Measurements from ENCODE around the gene ALX3. TPM values are rescaled to one million over a fixed set of nuclear protein-coding genes. Genes with fewer than 3 reads are reported as not detected.
"Not testable (repeated sequence)": the region's sequence is repeated elsewhere in the genome, so short reads cannot be mapped to it uniquely, and the experiment has no call there.

ALX3 gene
- total RNA-seq, 2 donors from 2014 or later: not detected

DNA sequence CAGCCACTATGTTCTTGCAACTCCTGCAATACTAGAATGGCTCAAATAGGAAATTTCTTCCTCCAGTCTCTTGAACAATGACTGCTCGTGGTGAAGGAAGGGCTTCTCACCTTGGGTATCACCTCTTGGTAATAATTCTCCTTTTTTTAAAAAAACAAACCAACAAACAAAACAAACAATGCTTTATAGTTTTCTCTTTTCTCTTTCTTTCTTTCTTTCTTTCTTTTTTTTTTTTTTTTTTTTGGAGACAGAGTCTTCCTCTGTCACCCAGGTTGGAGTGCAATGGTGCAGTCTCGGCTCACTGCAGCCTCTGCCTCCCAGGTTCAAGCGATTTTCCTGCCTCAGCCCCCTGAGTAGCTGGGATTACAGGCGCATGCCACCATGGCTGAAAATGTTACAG is 39.8 kb downstream of the ALX3 start:
- peak overlapping the region; percentile 89 for H3K4me3 Mint-ChIP-seq
- H3K27ac Mint-ChIP-seq: peak overlapping the region; percentile 95
- ATAC-seq (replicated peaks); H3K36me3 Mint-ChIP-seq (ENCODE audit: low read depth); H3K27me3 Mint-ChIP-seq; H3K9me3 Mint-ChIP-seq: not testable (repeated sequence)
- peaks cover 30% of the 10 kb centered on the region for H3K4me1 Mint-ChIP-seq

DNA sequence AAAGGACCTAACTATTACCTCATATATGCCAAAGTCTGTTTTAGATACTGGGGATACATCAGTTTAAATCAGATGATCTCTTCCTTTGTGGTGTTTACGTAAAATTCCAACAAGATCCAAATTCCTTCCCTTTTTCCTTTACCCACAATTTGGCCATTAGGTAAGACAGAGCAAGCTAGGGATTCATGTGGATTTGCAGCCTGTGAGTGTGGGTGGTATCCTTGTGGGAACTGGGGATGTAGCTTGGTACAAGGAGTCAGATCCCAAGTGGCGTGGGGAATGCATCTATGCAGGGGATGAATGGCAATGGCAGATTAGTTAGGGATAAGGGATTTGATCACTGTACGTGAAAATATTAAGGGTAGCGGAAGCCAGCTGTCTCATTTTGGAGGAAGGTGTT is 45.9 kb downstream of the ALX3 start:
- Mint-ChIP-seq H3K27me3 (no peaks in the 10 kb centered on the region), H3K9me3 (no peaks in the 10 kb centered on the region), H3K36me3 (ENCODE audit: low read depth) (peaks cover 56% of the 10 kb centered on the region), H3K4me3 (no peak overlapping the region), H3K27ac (no peak overlapping the region), H3K4me1 (no peaks in the 10 kb centered on the region)
- ATAC-seq (replicated peaks): no peak

DNA sequence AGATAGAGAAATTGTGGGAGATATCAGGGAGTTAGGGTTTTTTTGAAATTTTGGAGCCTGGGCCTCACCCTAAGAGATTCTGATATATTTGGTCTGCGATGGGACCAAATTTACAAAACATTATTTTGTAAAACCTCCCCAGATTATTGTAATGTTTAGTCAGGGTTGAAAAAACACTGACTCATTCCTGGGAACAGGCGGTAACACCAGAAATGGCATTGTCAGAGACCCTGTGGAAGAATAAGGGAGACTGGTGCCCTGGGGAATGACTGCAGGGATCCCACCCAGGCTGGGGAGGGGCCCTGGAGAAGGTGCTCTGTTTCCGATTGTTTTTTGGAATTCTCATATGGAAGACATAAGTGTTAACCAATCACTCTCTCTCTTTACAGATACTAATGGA is 49.2 kb downstream of the ALX3 start:
- ATAC-seq (replicated peaks): no peak
- Mint-ChIP-seq H3K4me3 (no peak overlapping the region), H3K36me3 (ENCODE audit: low read depth) (peaks cover 89% of the 10 kb centered on the region)

DNA sequence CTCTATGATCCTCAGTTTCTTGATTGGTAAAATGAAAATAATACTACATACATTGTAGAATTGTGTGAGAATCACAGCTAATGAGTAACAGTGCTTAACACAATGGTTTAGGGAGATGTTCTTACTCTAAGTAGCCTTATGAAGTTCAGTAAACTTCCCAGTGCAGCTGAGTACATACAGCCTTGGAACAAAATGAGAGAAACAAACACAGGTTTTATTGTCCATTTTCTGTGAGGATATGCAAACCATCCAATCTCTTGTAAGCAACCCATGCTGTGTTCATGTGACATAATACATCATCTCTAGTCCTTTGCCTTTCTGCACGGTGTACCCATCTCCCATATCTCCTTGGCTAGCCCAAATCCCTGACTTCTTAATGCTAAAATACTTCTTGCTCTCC is 50.7 kb downstream of the ALX3 start:
- H3K27ac Mint-ChIP-seq: no peak overlapping the region
- H3K9me3 Mint-ChIP-seq: no peaks in the 10 kb centered on the region
- H3K4me3 Mint-ChIP-seq: no peak overlapping the region
- H3K27me3 Mint-ChIP-seq: no peaks in the 10 kb centered on the region
- peaks cover 100% of the 10 kb centered on the region for H3K36me3 Mint-ChIP-seq (ENCODE audit: low read depth)
- no peaks in the 10 kb centered on the region for H3K4me1 Mint-ChIP-seq
- ATAC-seq (replicated peaks): no peak

More for the DNA sequence above, 49.2 kb downstream of the ALX3 start:
- H3K27me3 Mint-ChIP-seq: no peaks in the 10 kb centered on the region
- no peaks in the 10 kb centered on the region for H3K4me1 Mint-ChIP-seq
- no peaks in the 10 kb centered on the region for H3K9me3 Mint-ChIP-seq
- H3K27ac Mint-ChIP-seq: no peak overlapping the region

DNA sequence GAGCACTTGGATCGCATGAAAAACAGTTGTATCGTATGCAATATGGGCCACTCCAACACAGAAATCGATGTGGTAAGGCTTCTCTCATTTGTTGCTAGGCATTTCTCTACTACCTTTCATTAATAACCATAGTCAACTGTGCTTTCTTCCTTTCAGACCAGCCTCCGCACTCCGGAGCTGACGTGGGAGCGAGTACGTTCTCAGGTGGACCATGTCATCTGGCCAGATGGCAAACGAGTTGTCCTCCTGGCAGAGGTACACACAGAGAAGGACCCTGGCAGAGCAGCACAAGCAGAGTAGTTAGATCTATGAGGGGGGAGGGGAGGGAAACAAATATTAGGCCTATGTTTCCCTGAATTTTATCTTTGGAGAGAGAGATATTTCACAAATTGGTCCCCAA is 52.1 kb downstream of the ALX3 start:
- Mint-ChIP-seq H3K4me1 (no peaks in the 10 kb centered on the region), H3K27ac (no peak overlapping the region), H3K27me3 (no peaks in the 10 kb centered on the region), H3K4me3 (no peak overlapping the region), H3K36me3 (ENCODE audit: low read depth) (peaks cover 97% of the 10 kb centered on the region), H3K9me3 (no peaks in the 10 kb centered on the region)
- ATAC-seq (replicated peaks): no peak

DNA sequence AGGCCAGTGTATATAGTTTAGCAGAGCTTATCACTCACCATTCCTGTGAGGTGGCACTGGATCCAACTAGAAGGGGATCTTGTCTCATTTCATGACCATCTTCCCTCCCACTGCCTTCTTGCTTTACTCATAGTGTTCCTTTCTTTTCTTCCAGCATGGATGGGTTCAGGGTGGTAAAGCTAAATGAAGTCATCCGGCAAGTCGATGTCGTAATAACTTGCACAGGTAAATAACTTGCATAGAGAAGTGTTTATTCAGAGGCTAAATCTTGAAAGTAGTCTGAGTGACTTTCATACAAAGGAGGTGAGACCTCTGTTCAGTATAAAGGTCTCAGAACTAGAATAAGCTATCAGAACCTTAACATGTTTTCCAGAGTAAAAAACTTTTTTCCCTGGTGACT is 52.7 kb downstream of the ALX3 start:
- H3K9me3 Mint-ChIP-seq: no peaks in the 10 kb centered on the region
- no peak for ATAC-seq (replicated peaks)
- no peak overlapping the region for H3K4me3 Mint-ChIP-seq
- peaks cover 96% of the 10 kb centered on the region for H3K36me3 Mint-ChIP-seq (ENCODE audit: low read depth)
- H3K27ac Mint-ChIP-seq: no peak overlapping the region
- H3K4me1 Mint-ChIP-seq: no peaks in the 10 kb centered on the region
- H3K27me3 Mint-ChIP-seq: no peaks in the 10 kb centered on the region

DNA sequence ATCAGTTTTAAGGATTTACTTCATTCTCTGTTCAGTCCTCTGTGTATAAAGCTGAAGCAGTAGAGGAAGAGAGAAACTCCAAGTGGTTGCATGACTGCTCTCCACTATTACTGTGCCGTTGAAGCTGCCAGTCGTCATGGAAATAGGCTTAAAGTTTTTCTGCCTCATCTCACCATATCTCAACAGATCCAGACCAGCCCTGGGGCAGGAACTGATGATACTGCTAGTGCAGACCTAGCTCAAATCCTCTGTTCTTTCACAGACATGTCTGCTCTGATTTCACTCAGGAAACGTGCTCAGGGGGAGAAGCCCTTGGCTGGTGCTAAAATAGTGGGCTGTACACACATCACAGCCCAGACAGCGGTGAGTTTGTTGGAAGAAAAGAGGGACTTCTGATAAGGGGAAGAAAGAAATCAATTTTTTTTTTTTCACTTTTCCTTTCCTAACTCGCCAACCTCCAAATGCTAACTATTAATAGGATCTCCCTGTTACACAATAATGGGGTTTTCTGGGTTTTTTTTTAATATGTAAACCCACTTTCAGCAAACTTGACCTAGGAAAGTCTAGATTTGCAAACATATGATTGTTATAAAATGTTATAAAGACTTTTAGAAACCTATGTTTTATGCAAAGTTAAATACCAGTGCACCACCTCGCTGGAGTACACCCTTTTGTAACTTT is 58.2 kb downstream of the ALX3 start:
- no peak overlapping the region for H3K27ac Mint-ChIP-seq
- ATAC-seq (replicated peaks): no peak

DNA sequence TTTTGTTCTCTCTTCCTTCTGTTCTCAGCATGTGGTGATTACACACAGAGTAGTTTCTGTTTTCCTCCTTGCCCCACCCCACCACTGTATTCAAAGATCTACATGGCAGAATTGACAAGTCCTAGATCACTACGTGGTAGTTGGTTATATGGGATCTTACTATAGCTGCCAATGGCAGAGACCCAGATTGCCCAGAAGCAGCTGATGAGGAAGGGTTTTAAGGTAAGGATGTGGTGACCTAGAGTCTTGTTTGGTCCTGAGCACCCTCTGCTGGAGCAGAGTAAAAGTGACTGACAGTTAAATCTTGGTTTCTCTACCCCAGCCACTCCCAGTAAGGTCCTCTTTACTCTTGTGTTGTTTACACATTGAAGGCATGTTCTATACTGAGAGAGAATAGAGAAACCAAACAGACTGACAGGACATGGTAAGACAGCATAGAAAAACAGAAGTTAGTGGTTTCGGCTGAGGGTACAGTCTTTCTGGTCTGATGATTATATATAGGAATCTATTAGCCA is 58.9 kb downstream of the ALX3 start:
- no peak overlapping the region for H3K4me3 Mint-ChIP-seq
- peak overlapping the region; percentile 33 for H3K27ac Mint-ChIP-seq
- no peaks in the 10 kb centered on the region for H3K4me1 Mint-ChIP-seq

More for the DNA sequence above, 58.2 kb downstream of the ALX3 start:
- Mint-ChIP-seq H3K4me3 (no peak overlapping the region), H3K4me1 (no peaks in the 10 kb centered on the region), H3K9me3 (no peaks in the 10 kb centered on the region), H3K36me3 (ENCODE audit: low read depth) (peaks cover 86% of the 10 kb centered on the region), H3K27me3 (no peaks in the 10 kb centered on the region)

More for the DNA sequence above, 58.9 kb downstream of the ALX3 start:
- no peaks in the 10 kb centered on the region for H3K27me3 Mint-ChIP-seq
- H3K36me3 Mint-ChIP-seq (ENCODE audit: low read depth): peaks cover 79% of the 10 kb centered on the region
- no peaks in the 10 kb centered on the region for H3K9me3 Mint-ChIP-seq
- ATAC-seq (replicated peaks): peak; percentile 71

Other genes starting within 250 kb of the ALX3 start
- 10 to 100 TPM; 46.8 to 95.4 TPM for gene CSF1, start 159.8 kb downstream of the ALX3 start, total RNA-seq
- gene AHCYL1, start 85.9 kb downstream of the ALX3 start, total RNA-seq: 10 to 100 TPM; 60.1 to 80.8 TPM
- 10 to 100 TPM; 21.4 to 31.1 TPM for gene STRIP1, start 36.0 kb downstream of the ALX3 start, total RNA-seq
- not detected for gene UBL4B, start 41.8 kb upstream of the ALX3 start, total RNA-seq
- not detected for gene SLC6A17, start 79.8 kb upstream of the ALX3 start, total RNA-seq
- gene KCNC4, start 139.6 kb upstream of the ALX3 start, total RNA-seq: 10 to 100 TPM; 13.4 to 18.9 TPM